Ascending aorta (tissue), 2 donors: ENCODE measurements around the gene ARFIP2. TPM values are rescaled to one million over a fixed set of nuclear protein-coding genes. Genes with fewer than 3 reads are reported as not detected.

Experiments used
- DNase-seq, 2 donors: peaks; one replicate each; pipeline ENCODE4 v3.0.0-alpha.2; 2019; ENCODE audit warnings: low spot score in 2 of 2
- H3K27ac ChIP-seq, 2 donors: fragments of 200-600 bp; sonication (generic); one replicate each; pipeline ENCODE4 v1.5.1; 2016 to 2017; ENCODE audit warnings: mild to moderate bottlenecking in 1 of 2
- H3K27me3 ChIP-seq: fragments of 200-600 bp; sonication (generic); one replicate; pipeline ENCODE4 v1.5.1; 2017
- H3K36me3 ChIP-seq, 2 donors: fragments of 200-600 bp; sonication (generic); one replicate each; pipeline ENCODE4 v1.5.1; 2016
- H3K4me1 ChIP-seq, 2 donors: fragments of 200-600 bp; sonication (generic); one replicate each; pipeline ENCODE4 v1.5.1; 2016 to 2017; ENCODE audit warnings: mild to moderate bottlenecking in 1 of 2
- H3K4me3 ChIP-seq, 2 donors: fragments of 200-600 bp; sonication (generic); one replicate each; pipeline ENCODE4 v1.5.1; 2016 to 2017; ENCODE audit warnings: mild to moderate bottlenecking in 1 of 2
- H3K9me3 ChIP-seq, 2 donors: fragments of 200-600 bp; sonication (generic); one replicate each; pipeline ENCODE4 v1.5.1; 2016
- CTCF ChIP-seq, 3 experiments: fragments of 200-600 bp in 2 of 3; fragments of 450-650 bp in 1 of 3; sonication (generic) in 2 of 3; IDR thresholded peaks; one replicate each; pipeline ENCODE4 v1.5.1; 2016 to 2019; ENCODE audit warnings: antibody characterized with exemption in 3 of 3, mild to moderate bottlenecking in 1 of 3, moderate library complexity in 1 of 3
- intact Hi-C: fragments of 100-400 bp; cut with DNase I; formaldehyde crosslinking; loops from one replicate; pipeline ENCODE4 v1.15.1; 2023
- total RNA-seq: library from RNA; depleted of rRNA; stranded (reverse); fragments of >200 nt; gene quantifications from one replicate; pipeline ENCODE4 v1.1.0, GENCODE V29; 2016

The ARFIP2 gene
- total RNA-seq, 1 donor from 2014 or later, result 87.8 TPM

- H3K9me3 ChIP-seq, result no peaks in the 10 kb centered on the region
- no peaks in the 10 kb centered on the region for H3K27me3 ChIP-seq
- no peaks in the 10 kb centered on the region for H3K36me3 ChIP-seq
- no peak for TF ChIP-seq CTCF (IDR thresholded peaks at IDR 0.05)
- no peaks in the 10 kb centered on the region for H3K4me1 ChIP-seq
- H3K4me3 ChIP-seq, result no peak overlapping the region
- DNase-seq, result no peak
- no peak overlapping the region for H3K27ac ChIP-seq
- intact Hi-C loops, result no loop called here
Measured at GRCh38 chr11:6431861-6432260, 49.3 kb downstream of the ARFIP2 start.

- H3K36me3 ChIP-seq, result no peaks in the 10 kb centered on the region
- H3K4me1 ChIP-seq, result no peaks in the 10 kb centered on the region
- DNase-seq, result no peak
- intact Hi-C loops, result no loop called here
- H3K27me3 ChIP-seq, result no peaks in the 10 kb centered on the region
- H3K4me3 ChIP-seq, result no peak overlapping the region
- no peaks in the 10 kb centered on the region for H3K9me3 ChIP-seq
- TF ChIP-seq CTCF (IDR thresholded peaks at IDR 0.05), result no peak
- no peak overlapping the region for H3K27ac ChIP-seq
Measured at GRCh38 chr11:6427516-6427915, 53.6 kb downstream of the ARFIP2 start.

Other genes with a start within 250 kb of the ARFIP2 start
- 31.9 TPM for gene FHIP1B, start 246.7 kb downstream of the ARFIP2 start, total RNA-seq
- not detected for gene CNGA4, start 242.2 kb downstream of the ARFIP2 start, total RNA-seq
- gene CCKBR, start 221.5 kb downstream of the ARFIP2 start, total RNA-seq, result not detected
- 596 TPM for gene CAVIN3, start 160.8 kb downstream of the ARFIP2 start, total RNA-seq
- gene SMPD1, start 90.9 kb downstream of the ARFIP2 start, total RNA-seq, result 48.6 TPM
- 29.2 TPM for gene APBB1, start 62.2 kb downstream of the ARFIP2 start, total RNA-seq
- gene HPX, start 40.3 kb downstream of the ARFIP2 start, total RNA-seq, result 16.8 TPM
- 33.8 TPM for gene TRIM3, start 7.4 kb downstream of the ARFIP2 start, total RNA-seq
- gene TIMM10B, start 170 bp upstream of the ARFIP2 start, total RNA-seq, result 19.2 TPM
- 2.3 TPM for gene DNHD1, start 15.9 kb upstream of the ARFIP2 start, total RNA-seq
- 9.2 TPM for gene RRP8, start 122.3 kb upstream of the ARFIP2 start, total RNA-seq
- gene ILK, start 122.4 kb upstream of the ARFIP2 start, total RNA-seq, result 183 TPM
- 76.0 TPM for gene TAF10, start 130.9 kb upstream of the ARFIP2 start, total RNA-seq
- gene TPP1, start 138.1 kb upstream of the ARFIP2 start, total RNA-seq, result 96.7 TPM
- gene DCHS1, start 174.5 kb upstream of the ARFIP2 start, total RNA-seq, result 58.0 TPM
- gene MRPL17, start 202.0 kb upstream of the ARFIP2 start, total RNA-seq, result 12.9 TPM